ENCODE data around the gene SDHAF1. TPM values are rescaled to one million over a fixed set of nuclear protein-coding genes. Genes with fewer than 3 reads are reported as not detected.
"Not testable (repeated sequence)": the region's sequence is repeated elsewhere in the genome, so short reads cannot be mapped to it uniquely, and the experiment has no call there.

The SDHAF1 gene, protein sequence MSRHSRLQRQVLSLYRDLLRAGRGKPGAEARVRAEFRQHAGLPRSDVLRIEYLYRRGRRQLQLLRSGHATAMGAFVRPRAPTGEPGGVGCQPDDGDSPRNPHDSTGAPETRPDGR
- 10 to 100 TPM; 18.1 to 22.0 (median 19.1) TPM for total RNA-seq
- long read RNA-seq, donor 1, transcript SDHAF1-201 (1 exons, 1,117 nt): major isoform, 43 of 43 reads
- long read RNA-seq, donor 1, partial matches to known transcripts: 0 of 43 reads
- long read RNA-seq, donor 1, other reads (novel, unspliced or antisense): 0 of 43 reads
- long read RNA-seq, donor 2, transcript SDHAF1-201 (1 exons, 1,117 nt): major isoform, 62 of 62 reads
- long read RNA-seq, donor 2, partial matches to known transcripts: 0 of 62 reads
- long read RNA-seq, donor 2, other reads (novel, unspliced or antisense): 0 of 62 reads

DNA sequence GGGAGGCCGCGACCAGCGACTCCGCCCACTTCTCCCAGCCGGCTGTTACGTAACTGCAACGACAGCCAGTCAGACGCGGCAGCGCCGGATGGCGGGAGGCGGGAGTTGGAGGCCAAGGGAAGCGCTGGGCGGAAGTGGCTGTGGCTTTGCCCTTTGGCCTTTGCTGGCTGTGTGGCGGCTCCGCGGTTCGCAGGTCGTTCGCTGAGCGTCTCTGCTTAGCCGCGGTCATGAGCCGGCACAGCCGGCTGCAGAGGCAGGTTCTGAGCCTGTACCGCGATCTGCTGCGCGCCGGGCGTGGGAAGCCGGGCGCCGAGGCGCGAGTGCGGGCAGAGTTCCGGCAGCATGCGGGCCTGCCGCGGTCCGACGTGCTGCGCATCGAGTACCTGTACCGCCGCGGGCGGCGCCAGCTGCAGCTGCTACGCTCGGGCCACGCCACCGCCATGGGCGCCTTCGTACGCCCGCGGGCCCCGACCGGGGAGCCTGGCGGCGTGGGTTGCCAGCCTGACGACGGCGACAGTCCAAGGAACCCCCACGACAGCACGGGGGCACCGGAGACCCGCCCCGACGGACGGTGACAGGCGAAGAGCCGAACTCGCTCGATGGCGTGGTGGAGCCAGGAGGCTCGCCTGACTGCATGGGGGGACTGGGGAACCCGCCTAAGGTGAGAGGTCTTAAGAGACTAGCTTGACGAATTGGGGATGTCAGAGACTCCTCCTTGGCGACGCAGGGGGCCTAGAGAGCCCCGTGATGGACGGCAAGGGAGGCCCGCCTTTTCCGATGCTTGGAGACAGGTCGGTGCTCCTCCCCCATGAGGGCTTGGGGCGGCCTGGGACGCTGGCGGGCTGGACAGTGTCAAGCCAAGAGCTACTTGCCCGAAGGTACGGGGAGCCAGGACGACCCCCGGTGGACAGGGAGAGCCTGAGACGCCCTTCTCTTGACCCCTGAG lies at the start of gene SDHAF1:
TSS of gene SDHAF1 (plus strand) at position 141 of the 946 bp plus-strand sequence. CDS start at position 228, 87 bp downstream.
- no peaks in the 10 kb centered on the region for H3K36me3 ChIP-seq (ENCODE audit: low read depth)
- DNase-seq (peak; percentile 97 to 99 (median 98)), ATAC-seq (peak; percentile 98)
- no peaks in the 10 kb centered on the region for H3K9me3 ChIP-seq
- peaks cover 20% of the 10 kb centered on the region for H3K4me1 ChIP-seq (ENCODE audit: low read depth)
- H3K4me3 ChIP-seq: peak within 1 kb of the TSS; percentile 90
- TF ChIP-seq, protein P1, sequence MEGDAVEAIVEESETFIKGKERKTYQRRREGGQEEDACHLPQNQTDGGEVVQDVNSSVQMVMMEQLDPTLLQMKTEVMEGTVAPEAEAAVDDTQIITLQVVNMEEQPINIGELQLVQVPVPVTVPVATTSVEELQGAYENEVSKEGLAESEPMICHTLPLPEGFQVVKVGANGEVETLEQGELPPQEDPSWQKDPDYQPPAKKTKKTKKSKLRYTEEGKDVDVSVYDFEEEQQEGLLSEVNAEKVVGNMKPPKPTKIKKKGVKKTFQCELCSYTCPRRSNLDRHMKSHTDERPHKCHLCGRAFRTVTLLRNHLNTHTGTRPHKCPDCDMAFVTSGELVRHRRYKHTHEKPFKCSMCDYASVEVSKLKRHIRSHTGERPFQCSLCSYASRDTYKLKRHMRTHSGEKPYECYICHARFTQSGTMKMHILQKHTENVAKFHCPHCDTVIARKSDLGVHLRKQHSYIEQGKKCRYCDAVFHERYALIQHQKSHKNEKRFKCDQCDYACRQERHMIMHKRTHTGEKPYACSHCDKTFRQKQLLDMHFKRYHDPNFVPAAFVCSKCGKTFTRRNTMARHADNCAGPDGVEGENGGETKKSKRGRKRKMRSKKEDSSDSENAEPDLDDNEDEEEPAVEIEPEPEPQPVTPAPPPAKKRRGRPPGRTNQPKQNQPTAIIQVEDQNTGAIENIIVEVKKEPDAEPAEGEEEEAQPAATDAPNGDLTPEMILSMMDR (IDR thresholded peaks at IDR 0.05): no peak
- intact Hi-C loops (cut with DNase I, micrococcal nuclease): no loop called here

DNA sequence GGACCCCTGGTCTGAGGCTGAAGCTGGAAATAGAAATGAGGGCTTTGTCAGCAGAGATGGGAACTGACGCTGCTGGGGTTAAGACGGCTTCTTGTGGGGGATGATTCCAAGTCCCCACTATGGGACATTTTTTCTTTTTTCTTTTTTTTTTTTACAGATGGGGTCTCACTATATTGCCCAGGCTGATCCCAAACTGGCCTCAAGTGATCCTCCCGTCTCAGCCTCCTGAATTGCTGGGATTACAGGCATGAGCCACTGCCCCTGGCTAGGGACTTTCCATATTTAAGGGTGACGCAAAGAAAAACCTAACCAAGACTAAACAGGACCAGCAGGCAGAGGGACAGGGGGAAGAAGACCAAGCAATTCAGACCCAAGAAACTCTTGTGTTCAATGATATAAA lies 48.8 kb upstream of the SDHAF1 start:
- intact Hi-C loops (cut with DNase I, micrococcal nuclease): no loop called here
- no peaks in the 10 kb centered on the region for H3K36me3 ChIP-seq (ENCODE audit: low read depth)
- no peak for ATAC-seq

GRCh38 chr19:35949131-35949530 lies 45.9 kb upstream of the SDHAF1 start:
- intact Hi-C loops (cut with DNase I, micrococcal nuclease): no loop called here
- TF ChIP-seq, protein P1 (IDR thresholded peaks at IDR 0.05): no peak
- DNase-seq (no peak), ATAC-seq (no peak)
- H3K9me3 ChIP-seq: no peaks in the 10 kb centered on the region
- no peaks in the 10 kb centered on the region for H3K36me3 ChIP-seq (ENCODE audit: low read depth)
- no peak overlapping the region for H3K4me3 ChIP-seq
- H3K4me1 ChIP-seq (ENCODE audit: low read depth): no peaks in the 10 kb centered on the region

More for the DNA sequence above, 48.8 kb upstream of the SDHAF1 start:
- TF ChIP-seq, protein P1 (IDR thresholded peaks at IDR 0.05): no peak
- no peak overlapping the region for H3K4me3 ChIP-seq
- no peak for DNase-seq
- H3K4me1 ChIP-seq (ENCODE audit: low read depth): no peaks in the 10 kb centered on the region
- no peaks in the 10 kb centered on the region for H3K9me3 ChIP-seq

GRCh38 chr19:35955881-35956634 lies 38.9 kb upstream of the SDHAF1 start:
- H3K4me1 ChIP-seq (ENCODE audit: low read depth): peaks cover 4% of the 10 kb centered on the region
- TF ChIP-seq, protein P1 (IDR thresholded peaks at IDR 0.05): no peak
- no peaks in the 10 kb centered on the region for H3K9me3 ChIP-seq
- intact Hi-C loops (cut with DNase I, micrococcal nuclease): no loop called here
- ATAC-seq: no peak
- no peak for DNase-seq
- no peaks in the 10 kb centered on the region for H3K36me3 ChIP-seq (ENCODE audit: low read depth)
- H3K4me3 ChIP-seq: no peak overlapping the region

GRCh38 chr19:35957411-35957810 lies 37.6 kb upstream of the SDHAF1 start:
- intact Hi-C loops (cut with DNase I, micrococcal nuclease); H3K36me3 ChIP-seq (ENCODE audit: low read depth): not testable (repeated sequence)

More at GRCh38 chr19:35957411-35957810, 37.6 kb upstream of the SDHAF1 start:
- not testable (repeated sequence) for H3K4me3 ChIP-seq; ATAC-seq; DNase-seq; H3K4me1 ChIP-seq (ENCODE audit: low read depth); H3K9me3 ChIP-seq

Data from mucosa of descending colon (tissue), 3 donors.